ENCODE data around the gene PSTPIP1.

Gene PSTPIP1

DNA sequence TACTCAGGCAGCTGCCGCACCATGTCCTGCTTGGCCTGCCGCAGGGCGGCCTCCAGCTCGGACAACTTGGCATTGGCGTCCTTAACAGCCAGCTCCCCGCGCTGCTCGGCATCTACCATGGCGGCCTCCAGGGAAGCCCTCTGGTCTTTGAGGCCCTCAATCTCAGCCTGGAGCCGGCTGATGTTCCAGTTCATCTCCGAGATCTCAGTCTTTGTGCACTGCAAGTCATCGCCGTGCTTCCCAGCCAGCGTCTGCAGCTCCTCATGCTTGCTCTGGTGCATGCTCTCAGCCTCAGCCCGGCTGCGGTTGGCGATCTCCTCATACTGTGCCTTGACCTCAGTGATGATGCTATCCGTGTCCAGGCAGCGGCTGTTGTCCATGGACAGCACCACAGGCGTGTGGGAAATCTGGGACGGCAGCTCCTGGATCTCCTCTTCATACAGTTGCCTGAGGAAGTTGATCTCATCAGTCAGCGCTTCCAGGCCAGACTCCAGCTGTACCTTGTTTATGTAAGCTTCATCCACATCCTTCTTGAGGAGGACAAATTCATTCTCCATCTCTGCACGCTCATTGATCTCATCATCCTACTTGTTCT, 15.5 kb upstream of the PSTPIP1 start:
- DNase-seq = no peak

DNA sequence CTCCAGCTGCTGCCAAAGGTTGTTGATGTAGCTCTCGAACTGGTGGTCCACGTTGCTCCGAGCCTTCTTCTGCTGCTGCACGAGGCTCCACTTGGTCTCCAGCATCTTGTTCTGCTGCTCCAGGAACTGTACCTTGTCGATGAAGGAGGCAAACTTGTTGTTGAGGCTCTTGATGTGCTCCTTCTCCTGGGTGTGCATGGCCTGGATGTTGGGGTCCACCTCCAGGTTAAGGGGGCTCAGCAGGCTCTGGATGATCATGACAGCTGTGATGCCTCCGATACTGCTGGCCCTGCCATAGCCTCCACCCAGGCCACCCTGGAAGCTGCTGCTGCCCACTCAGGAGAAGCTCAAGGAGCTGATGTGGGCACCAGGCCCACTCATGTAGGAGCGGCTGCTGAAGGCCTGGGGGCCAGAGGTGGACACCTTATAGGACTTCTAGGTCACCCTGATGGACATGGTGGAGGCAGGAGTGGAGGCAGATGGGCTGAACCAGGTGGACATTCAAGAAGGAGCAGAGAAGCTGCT, 14.9 kb upstream of the PSTPIP1 start:
- DNase-seq = no peak

DNA sequence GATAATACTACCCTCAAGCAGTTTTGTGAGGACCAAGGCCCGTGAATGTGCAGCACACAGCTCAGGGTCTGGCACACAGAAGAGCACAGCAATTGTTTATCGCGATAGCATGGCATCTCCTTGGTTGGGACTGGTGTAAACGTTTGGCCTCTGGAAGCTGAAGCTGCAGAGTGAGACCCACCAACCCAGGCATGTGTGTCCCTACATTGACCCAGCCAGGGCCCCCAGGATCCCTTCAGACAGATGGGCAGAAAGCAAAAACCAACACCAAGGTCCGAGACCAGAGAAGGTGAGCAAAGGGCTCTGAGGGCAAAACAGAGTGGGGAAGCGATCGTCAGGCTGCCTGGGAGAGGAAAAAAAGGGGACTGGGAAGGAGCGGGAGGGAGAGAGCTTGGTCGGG, 12.6 kb upstream of the PSTPIP1 start:
- no peak for DNase-seq

DNA sequence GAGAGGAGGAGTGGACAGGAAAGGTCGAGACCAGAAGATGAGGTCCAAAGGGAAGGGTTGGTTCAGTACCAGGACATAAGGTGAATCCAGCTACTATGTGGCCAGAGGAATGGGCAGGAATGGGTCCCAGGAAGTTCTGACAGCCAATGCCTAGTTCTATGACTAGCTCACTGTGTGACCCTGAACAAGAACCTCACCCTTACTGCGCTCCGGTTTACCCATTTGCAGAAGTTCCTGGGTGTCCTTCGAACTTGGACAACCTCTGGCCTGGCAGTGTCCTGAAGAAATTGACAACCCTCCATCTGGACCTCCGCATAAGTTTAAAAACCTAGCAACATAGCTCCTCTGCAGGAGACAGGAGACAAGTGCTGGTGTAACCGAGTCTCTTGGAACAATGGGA, 12.2 kb upstream of the PSTPIP1 start:
- no peak for DNase-seq

DNA sequence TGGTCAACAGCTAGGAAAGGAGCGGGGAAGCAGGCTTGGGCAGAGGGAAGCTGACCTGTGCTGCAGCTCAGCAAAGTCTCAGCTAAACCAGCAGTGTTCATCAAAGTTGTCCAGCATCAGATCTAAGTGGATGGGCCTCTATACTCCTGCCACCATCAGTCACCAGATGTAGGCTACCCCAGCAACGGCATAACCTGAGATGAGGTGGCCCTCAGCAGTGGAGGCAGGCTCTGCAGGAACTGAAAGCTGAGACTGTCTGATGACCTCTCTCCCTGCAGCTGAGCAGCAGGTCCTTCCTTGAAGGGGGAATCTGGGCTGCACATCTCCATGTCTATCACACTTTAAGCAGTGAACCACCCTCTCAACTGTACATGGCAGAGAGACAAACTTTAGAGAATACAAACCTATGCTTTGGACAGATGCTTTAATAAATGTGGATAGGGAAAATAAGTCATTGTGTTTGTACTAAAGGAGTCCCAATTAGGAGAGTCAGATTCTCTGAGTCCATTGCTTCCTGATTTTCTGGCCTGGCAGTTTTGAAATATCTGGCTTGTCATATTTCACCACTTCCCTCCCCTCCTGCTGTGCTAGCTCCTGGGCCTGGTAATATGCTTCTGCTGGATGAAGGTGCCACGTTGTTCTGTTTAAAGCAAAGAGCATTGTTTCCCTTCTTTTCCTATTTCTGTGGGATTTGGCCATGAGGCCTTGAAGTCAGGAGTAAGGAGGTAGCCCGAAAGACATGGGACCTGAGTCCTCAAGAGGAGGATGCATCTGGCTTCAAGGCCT, 11.1 kb upstream of the PSTPIP1 start:
- DNase-seq = no peak

DNA sequence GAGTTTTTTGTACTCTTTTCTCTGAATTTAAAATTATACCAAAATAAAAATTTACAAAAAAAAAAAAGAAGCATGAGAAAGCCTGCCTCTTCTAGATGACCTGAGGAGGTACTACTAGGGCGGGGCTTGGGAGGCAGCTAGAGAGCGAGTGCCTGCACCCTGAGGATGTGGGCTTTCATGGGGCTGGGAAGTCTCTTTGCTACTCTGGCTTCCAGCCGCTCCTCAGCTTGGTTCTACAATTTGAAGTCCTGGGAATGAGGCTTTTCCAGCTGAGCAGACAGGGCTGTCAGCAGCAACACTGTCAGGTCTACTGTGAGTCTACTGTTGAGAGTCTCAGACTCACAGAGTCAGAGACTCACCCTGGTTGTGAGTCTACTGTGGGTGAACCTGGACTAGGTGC, 8.2 kb upstream of the PSTPIP1 start:
- no peak for DNase-seq

DNA sequence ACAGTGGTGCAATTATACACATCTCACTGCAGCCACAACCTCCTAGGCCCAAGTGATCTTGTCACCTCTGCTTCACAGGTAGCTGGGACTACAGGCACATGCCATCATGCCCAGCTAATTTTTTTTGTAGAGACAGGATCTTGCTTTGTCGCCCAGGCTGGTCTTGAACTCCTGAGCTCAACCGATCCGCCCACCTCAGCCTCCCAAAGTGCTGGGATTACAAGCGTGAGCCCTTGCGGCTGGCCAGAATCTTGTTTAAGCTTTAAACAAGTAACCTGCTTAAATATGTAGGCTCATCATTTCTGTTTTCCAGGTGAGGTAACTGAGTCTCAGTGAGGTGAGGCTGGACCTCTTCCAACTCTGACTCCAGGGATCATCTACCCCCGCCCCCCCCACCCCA, 7.7 kb upstream of the PSTPIP1 start:
- DNase-seq = no peak

DNA sequence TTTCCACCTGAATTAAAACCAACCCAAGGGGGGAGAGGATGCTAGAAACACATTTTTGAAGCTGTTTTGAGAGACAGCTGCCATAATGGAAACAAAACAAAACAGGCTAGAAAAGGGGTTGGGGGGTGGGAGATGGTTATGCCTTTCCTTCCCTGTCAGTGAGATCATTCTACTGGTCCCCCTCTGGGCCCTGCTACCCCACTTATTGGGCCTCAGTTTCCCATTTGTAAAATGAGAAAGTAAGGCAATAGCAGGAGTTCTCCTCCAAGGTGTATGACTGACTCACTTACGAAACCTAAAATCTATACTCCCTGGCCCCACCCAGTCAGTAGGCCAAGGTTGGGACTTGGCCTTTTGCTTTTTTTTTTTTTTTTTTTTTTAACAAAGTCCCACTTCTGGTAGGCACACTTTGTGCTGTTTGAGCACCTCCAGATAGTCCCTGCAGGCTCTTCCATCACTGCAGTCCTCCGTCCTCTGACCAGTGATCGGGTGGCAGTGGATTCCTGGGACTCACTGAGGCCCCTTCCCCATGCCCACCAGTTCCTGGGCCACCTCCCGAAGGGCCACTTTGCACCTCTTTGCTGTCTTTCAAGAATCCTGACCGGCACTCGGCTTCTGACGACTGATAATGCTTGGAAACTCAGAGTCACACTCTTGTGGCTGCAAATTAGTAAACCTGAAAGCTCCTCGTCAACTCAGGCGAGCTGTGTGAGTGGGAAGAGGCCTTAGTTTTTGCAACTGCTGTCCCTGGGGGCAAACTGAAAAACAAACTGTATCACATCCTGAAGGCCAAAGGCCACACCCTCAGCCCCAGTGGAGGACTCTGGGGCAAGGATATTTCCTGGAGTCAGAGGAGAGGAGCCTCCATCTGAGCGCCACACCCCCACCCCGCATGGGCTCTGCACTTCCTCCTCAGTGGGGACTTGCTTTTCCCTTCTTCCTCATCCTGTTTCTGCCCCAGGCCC, 6.7 kb upstream of the PSTPIP1 start:
- no peak for DNase-seq

DNA sequence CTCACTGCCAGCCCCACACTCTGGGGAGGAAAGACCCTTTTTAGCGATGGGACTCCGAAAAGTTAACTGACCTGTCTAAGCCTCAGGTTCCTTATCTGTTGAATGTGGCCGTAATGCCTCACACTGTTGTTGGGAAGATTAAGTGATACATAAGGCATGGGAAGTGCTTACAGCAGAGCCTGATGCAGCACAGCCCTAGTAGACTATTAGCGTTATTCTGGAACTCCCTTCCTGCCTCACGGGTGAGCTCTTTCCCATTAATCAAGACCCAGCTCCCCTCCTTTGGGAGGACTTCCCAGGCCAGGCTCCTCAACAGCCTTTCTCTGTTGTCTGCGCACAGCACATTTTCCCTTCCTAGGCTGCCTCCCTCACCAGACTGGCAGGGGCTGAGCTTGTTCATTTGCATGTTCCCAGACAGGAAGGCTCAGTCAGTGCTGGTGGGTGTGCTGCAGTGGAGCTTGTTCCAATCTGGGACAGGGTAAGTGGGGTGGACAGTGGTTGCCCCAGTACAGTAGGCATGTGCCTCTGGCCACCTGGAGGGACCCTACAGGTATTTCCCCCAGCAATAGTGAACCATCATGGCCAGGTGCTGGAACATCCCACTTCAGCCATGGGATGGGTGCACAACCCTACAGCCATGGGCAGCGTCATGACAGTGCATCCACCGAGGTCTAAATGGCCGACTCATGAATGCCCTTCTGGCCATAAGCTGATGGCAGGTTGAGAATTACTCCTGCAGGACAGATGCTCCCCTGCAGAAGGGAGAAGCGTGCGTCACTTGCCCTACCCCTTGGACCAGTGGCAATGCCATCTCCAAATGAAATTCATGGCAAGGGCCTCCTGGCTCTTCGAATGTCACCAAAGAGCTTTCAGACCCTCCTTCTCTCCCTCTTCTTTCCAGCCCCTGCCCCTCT, 5.8 kb upstream of the PSTPIP1 start:
- no peak for DNase-seq

DNA sequence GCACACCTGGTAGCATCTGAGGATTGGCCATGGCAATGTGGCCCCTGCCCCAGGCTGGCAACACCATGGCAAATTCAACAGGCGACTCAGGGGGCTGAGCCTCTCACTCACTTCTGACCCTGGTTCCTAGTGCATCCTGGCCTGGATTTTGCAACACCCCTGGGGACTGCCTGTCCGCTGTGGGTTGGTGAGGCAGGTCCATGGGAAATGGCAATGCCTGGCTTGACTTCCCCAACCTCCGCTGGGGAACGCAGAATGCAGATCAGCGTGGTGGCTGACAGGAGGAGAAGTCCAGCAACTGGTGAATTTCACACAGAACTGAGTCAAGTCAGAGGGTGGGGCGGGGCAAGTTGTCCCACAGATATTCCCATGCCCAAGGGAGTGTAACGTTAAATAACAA, 3.9 kb upstream of the PSTPIP1 start:
- no peak for DNase-seq

DNA sequence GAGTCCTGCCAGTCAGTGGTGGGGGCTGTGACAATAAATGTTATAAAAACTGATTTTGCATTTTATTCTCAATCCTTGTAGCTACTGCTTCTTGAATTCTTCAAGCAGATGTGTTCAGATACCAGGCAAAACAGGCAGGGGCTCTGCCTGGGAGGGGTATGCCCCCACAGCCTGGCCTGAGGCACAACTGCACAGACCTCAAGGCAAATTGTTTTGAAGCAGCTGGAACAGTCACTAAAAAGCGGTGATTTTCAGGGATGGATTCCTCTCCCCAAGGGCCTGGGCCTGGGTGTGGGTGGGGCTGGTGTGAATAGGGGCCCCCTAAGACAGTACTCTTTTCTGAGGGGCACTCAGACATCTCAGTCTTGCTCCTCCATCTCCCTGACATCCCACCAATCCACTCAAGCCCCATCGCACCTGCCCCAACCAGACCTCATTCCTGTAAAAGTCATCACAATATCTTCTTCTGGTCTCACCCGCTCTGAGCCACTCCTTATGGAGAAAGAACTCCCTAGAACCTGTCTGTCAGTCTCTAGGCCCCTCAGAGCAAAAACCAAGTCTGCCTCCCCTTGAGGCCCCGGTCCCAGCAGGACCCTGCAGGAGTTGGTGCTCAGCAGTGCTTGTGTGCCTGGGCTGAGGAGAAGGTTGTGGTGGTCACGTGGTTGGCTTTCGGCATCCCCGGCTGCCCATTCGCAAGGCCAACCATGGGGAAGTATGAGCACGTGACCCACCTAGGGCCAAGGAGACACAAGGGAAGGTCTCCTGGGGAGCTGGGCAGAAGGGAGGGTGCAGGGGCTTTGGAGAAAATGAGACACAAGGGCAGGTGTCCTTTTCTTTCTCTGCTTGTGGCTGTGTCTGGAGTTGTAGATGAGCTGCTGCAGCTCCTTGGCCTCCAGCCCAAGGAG, 2.9 kb upstream of the PSTPIP1 start:
- DNase-seq = no peak

DNA sequence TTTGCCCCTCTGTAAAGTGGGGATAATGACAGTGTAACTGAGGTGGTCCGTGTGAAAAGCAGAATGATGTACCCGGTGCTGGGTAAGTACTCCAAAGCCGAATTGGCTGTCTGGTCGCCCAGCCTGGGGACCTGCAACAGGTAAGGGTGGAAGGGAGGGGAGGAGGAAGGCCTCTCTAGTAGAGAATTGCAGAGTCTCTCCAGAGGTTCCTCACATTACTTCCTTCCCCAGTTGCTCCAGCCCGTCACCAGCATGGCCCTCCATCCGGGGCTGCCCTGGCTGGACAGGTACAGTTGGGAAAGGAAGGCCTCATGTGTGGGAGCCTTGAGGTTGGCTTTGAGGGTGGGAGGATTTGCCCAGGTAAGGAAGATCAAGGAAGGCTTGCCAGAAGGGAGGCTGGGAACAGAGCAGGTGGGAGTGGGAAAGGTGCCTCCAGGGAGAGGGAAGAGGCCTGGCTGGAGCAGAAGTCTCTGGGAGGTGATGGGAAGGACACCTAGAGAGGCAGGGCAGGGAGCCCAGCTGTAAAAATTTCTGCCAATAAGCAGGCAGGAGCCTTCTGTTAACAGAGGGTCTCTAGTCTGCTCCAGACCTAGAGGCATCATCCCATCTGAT, 1.7 kb upstream of the PSTPIP1 start:
- DNase-seq = no peak

DNA sequence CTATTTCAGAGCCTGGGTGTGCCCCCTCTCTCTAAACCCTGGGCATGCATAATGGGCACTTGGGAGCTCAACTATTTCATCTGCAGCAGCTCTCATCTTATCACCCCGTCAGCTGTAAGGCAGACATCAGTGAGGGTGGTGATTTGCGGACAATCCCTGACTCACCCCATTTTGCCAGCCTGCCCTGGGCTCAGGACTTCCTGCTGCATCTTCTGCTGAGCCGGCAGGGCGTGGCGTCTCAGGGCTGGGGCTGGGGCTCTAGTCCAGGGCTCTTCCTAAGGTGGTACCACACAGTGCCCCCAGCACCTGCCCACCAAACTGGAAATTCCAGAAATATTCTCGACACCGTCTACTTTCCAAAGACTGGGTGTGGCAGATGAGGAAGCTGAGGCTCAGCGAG, 925 bp upstream of the PSTPIP1 start:
- no peak for DNase-seq

DNA sequence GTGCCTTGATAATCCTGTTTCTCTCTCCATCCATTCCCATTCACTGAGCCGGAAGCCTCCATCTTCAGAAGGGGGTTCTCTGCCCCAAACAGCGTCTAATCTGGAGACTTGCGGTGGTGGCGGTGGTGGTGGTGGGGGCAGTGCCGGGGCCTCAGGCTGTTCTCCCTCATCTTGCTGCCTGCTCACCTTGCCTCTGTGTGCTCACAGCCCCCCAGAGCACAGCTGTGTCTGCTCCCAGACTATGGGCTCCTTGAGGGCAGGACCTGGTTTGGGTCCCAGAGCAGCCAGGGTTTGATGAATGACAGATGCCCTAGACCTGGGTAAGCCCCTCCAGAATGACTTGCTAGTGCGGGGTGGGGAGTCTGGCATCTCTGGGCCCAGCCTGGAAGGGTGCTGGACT, 430 bp upstream of the PSTPIP1 start:
- no peak for DNase-seq

DNA sequence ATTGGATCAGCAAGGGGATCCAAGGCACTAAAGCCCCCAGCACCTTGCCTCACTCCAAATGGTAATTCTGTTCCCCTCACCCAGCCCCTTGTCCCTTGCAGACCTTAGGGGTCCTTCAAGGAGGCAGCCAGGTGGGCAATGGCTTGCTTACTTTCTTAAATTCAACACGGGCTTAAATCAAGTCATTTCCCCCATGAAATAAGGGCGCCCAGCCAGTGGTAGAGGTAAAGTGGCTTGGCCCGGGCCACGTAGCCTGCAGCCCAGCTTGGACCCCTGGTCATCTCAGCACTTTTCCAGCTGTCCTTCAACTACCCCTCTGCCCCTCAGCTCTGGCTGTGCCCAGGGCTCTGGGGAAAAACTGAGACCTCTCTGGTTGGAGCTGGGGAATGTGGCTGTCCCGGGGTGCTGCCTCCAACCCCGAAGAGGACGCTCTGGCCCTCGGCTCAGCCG, 1.2 kb downstream of the PSTPIP1 start:
- DNase-seq = no peak

DNA sequence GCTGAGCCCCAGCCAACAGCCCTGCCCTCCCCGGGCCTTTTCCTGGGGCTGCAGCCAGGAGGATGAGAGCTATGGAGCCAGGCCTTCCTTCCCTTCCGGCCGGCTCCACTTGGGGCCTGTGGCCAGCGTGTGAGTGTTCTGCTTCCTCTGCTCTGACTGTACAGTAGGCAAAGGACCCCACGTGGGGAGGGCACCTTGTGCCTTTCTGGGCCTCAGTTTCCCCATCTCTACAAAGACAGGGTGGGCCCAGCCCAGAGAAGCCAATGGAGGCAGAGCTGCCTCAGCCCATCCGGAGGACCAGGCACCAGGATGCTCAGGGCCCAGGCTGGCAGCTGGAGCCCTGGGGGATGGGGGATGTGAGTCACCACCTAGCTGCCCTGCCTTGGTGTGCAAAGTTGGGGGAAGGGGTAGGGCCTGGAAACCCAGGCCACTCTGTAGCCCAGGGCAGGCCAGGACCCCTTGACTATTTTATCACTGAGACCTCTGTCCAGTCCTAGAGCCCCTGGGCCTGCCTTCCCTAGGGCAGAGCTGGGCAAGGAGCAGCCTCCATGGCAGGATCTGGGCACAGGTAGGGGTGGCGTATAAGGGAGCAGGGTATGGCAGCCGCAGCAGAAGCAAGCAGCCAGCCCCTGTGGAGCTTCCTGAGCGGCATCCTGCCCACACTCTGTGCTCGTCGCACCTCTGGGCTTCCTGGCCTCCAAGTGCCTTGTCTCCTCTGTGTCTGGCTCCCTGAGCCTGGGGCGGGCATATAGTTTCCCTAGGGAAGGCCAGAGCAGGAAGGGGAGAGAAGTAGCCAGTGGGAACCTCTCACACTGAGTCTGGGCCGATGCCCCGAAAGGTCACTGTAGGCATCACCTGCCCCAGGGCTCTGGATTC, 1.8 kb downstream of the PSTPIP1 start:
- DNase-seq = no peak

DNA sequence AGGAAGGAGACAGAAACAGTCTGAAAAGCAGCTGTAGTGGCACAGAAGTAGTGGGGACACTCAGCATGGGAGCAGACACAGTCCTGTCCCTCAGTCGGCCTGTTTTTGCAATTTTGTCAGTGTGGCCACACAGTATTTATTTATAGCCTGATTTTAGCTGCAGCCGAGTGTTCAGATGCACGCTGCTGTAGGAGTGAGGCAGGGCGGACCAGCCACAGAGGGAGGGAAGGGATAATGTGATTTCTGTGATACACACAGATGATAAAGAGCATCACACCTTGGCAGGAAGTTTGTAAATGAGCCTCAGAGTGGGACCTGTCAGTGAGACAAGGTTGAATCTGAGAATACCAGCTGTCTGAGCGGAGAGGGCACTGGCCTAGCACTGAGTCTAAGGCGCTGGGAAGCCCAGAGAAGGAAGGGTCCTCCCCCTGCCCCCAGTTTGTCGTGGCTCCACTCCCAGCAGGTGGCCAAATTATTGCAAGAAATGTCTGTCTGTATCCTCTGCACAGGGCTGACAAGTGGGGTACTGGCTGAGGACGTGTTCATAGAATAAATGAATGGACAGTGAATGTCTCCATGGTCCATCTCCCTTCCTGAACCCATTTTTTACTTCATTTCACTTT, 3.8 kb downstream of the PSTPIP1 start:
- no peak for DNase-seq

DNA sequence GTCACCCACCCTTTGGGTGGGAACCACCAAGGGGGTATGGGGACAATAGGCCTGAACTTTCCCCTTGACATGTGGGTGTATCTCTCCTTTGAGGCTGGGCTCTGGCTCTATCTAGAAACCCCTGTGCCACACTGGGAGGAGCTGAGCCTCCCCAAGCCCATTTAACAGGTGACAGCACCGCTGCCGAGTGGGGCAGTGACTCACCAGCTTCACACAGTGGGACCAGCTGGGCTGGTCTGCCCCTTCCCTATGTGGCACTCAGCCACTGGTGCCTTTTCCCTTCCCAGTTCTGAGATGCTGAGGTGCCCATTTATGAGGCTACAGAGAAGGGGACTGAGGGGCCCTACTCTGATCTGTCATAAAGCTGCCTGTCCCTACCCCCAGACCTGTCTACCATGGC, 5.1 kb downstream of the PSTPIP1 start:
- DNase-seq = no peak

DNA sequence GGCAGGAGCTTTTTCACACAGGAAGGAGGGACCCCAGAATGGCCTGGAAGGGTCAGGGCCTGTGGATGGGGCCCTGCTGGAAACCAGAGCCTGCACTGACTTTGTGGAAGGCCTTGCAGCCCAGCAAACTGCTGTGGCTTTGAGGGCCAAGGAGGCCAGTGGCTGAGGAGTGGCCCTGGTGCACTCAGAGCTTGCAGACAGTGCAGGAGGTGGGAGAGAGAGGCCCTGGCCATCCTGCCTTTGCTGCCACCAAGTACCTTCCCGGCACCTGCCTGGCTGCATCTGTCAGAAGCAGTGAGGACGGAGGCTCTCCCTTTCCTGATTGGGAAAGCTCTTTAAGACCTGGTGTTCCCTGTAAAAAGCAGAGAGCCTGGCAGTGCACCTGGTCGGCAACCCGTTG, 6.4 kb downstream of the PSTPIP1 start:
- DNase-seq = no peak

Data from NCI-H1694 treated with DMSO at 0.1 percent for 48 hours (cell line).